Gastrocnemius medialis (tissue), 4 donors: ENCODE measurements around the gene FABP7. TPM values are rescaled to one million over a fixed set of nuclear protein-coding genes. Genes with fewer than 3 reads are reported as not detected.
A peak's percentile ranks its signal among the peaks of the same experiment; 100 is the strongest.

Source experiments
- ATAC-seq, 2 donors: fragments of 150-250 bp; one replicate each; pipeline ENCODE4 v1.9.1; 2016
- DNase-seq, 2 donors: peaks; one replicate each; pipeline ENCODE4 v3.0.0-alpha.2; 2019
- H3K27ac ChIP-seq, 4 donors: fragments of 200-600 bp; sonication (generic); 1 replicate in 1 of 4; 2 replicates in 3 of 4; pipeline ENCODE4 v1.5.1; 2016 to 2018; ENCODE audit warnings: mild to moderate bottlenecking in 2 of 4, moderate library complexity in 1 of 4
- H3K27me3 ChIP-seq, 3 donors: fragments of 200-600 bp; sonication (generic) in 2 of 3; 1 replicate in 1 of 3; 2 replicates in 2 of 3; pipeline versions ENCODE4 v1.5.1 to v1.6.0; 2016 to 2019; ENCODE audit warnings: mild to moderate bottlenecking in 1 of 3, moderate library complexity in 1 of 3
- H3K36me3 ChIP-seq, 2 donors: fragments of 200-600 bp; sonication (generic) in 1 of 2; one replicate each; pipeline ENCODE4 v1.5.1; 2017 to 2018
- H3K4me1 ChIP-seq, 2 donors: fragments of 200-600 bp; sonication (generic) in 1 of 2; one replicate each; pipeline ENCODE4 v1.5.1; 2016 to 2017; ENCODE audit warnings: mild to moderate bottlenecking in 2 of 2
- H3K4me3 ChIP-seq, 4 donors: fragments of 200-600 bp; sonication (generic) in 3 of 4; 1 replicate in 1 of 4; 2 replicates in 3 of 4; pipeline ENCODE4 v1.5.1; 2016 to 2019; ENCODE audit warnings: mild to moderate bottlenecking in 2 of 4
- H3K9me3 ChIP-seq, 3 donors: fragments of 200-600 bp; sonication (generic) in 2 of 3; 1 replicate in 1 of 3; 2 replicates in 2 of 3; pipeline ENCODE4 v1.5.1; 2016 to 2019
- POLR2A ChIP-seq, 2 donors: fragments of 450-650 bp; IDR thresholded peaks; one replicate each; pipeline ENCODE4 v1.6.1; 2017; ENCODE audit warnings: antibody characterized with exemption in 2 of 2, mild to moderate bottlenecking in 2 of 2, moderate library complexity in 2 of 2
- in situ Hi-C, 4 donors: fragments of 200-750 bp; cut with MboI; loops; one replicate each; pipeline versions ENCODE4 v1.15.0 to v1.8.0; 2017; ENCODE audit warnings: low sequenced_read_pairs in 4 of 4
- intact Hi-C: fragments of 100-400 bp; cut with DNase I; formaldehyde crosslinking; loops from one replicate; pipeline ENCODE4 v1.15.1; 2023; ENCODE audit warnings: low total_unique reads
- total RNA-seq, 4 donors: library from RNA; depleted of rRNA; stranded (reverse); fragments of >200 nt; gene quantifications; one replicate each; pipeline versions ENCODE4 v1.1.0 to v1.2.3, GENCODE V29; 2016
- TF ChIP-seq, protein P1 (sequence below), 5 experiments: fragments of 450-650 bp in 3 of 5; fragments of 200-600 bp in 2 of 5; sonication (generic) in 2 of 5; IDR thresholded peaks in 4 of 5; conservative IDR thresholded peaks in 1 of 5; 1 replicate in 4 of 5; 2 replicates in 1 of 5; pipeline ENCODE4 v1.5.1; 2016 to 2019; ENCODE audit warnings: antibody characterized with exemption in 5 of 5, mild to moderate bottlenecking in 3 of 5, moderate library complexity in 3 of 5

FABP7 gene
- 10 to 100 TPM in 1 of 4 donors, 1 to 10 TPM in 2, under 1 TPM in 1; 0.51 to 21.0 (median 5.9) TPM for total RNA-seq

GRCh38 chr6:122779667-122780066, at the start of gene FABP7:
Gene FABP7, plus strand, starts transcription at chr6:122779716. Its CDS starts 79 bp downstream, at chr6:122779795.
- no peak for DNase-seq
- H3K4me1 ChIP-seq, result peaks cover 3 to 7% of the 10 kb centered on the region in 2 donors
- TF ChIP-seq, protein P1, sequence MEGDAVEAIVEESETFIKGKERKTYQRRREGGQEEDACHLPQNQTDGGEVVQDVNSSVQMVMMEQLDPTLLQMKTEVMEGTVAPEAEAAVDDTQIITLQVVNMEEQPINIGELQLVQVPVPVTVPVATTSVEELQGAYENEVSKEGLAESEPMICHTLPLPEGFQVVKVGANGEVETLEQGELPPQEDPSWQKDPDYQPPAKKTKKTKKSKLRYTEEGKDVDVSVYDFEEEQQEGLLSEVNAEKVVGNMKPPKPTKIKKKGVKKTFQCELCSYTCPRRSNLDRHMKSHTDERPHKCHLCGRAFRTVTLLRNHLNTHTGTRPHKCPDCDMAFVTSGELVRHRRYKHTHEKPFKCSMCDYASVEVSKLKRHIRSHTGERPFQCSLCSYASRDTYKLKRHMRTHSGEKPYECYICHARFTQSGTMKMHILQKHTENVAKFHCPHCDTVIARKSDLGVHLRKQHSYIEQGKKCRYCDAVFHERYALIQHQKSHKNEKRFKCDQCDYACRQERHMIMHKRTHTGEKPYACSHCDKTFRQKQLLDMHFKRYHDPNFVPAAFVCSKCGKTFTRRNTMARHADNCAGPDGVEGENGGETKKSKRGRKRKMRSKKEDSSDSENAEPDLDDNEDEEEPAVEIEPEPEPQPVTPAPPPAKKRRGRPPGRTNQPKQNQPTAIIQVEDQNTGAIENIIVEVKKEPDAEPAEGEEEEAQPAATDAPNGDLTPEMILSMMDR (IDR thresholded peaks at IDR 0.05 in 4 of 5, conservative IDR thresholded peaks at IDR 0.05 in 1 of 5), result no peak
- TF ChIP-seq POLR2A (IDR thresholded peaks at IDR 0.05), result no peak
- in situ Hi-C loops (no loop called here), intact Hi-C loops (no loop called here)
- H3K4me3 ChIP-seq, result peak within 1 kb of the TSS in 1 of 4 donors; percentile 20
- ATAC-seq, result peak in 1 of 2 donors; percentile 39
- no peaks in the 10 kb centered on the region for H3K36me3 ChIP-seq
- H3K27ac ChIP-seq, result peak within 1 kb of the TSS in 2 of 4 donors; percentile 17 to 19
- no peaks in the 10 kb centered on the region for H3K27me3 ChIP-seq
- H3K9me3 ChIP-seq, result no peaks in the 10 kb centered on the region

DNA sequence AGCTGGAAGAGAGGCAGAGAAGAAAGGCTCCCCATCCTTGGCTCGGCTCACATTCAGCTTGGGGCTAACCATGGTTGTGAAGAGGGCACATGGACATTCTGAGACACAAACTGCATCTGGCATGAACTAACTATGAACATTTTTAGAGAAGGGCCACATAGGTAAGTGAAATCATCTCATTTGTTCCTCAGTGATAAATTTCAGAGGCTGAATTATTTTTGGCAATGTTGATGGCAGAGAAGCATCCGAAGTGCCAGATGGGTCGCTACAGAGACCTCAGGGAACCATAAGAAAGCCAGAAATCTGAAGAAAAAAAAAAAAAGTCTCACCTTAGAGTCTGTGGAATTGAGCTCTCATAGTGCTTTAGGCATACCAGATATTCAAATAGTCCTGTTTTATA, 49.2 kb upstream of the FABP7 start:
- Histone ChIP-seq H3K36me3 (no peaks in the 10 kb centered on the region), H3K4me3 (no peak overlapping the region), H3K9me3 (no peaks in the 10 kb centered on the region), H3K4me1 (peaks cover 0 to 3% of the 10 kb centered on the region in 2 donors), H3K27ac (no peak overlapping the region), H3K27me3 (no peaks in the 10 kb centered on the region)
- ATAC-seq, result no peak
- no peak for DNase-seq
- no peak for TF ChIP-seq POLR2A (IDR thresholded peaks at IDR 0.05)
- TF ChIP-seq, protein P1 (IDR thresholded peaks at IDR 0.05 in 4 of 5, conservative IDR thresholded peaks at IDR 0.05 in 1 of 5), result no peak
- in situ Hi-C loops (loop anchor here in 2 of 4 donors (25.0 kb wide), 1 partner anchor 582 kb away; no protein-coding TSS in a partner anchor), intact Hi-C loops (loop anchor here (1.0 to 10.0 kb wide), 2 partner anchors 109 to 584 kb away; no protein-coding TSS in a partner anchor)

GRCh38 chr6:122730775-122731386, 48.6 kb upstream of the FABP7 start:
- Histone ChIP-seq H3K4me1 (peaks cover 5 to 9% of the 10 kb centered on the region in 2 donors), H3K27me3 (no peaks in the 10 kb centered on the region), H3K4me3 (no peak overlapping the region), H3K36me3 (no peaks in the 10 kb centered on the region), H3K27ac (no peak overlapping the region), H3K9me3 (no peaks in the 10 kb centered on the region)
- DNase-seq, result no peak
- in situ Hi-C loops (loop anchor here in 2 of 4 donors (25.0 kb wide), 1 partner anchor 581 kb away; no protein-coding TSS in a partner anchor), intact Hi-C loops (loop anchor here (1.0 to 10.0 kb wide), 2 partner anchors 108 to 584 kb away; no protein-coding TSS in a partner anchor)
- no peak for TF ChIP-seq POLR2A (IDR thresholded peaks at IDR 0.05)
- TF ChIP-seq, protein P1 (IDR thresholded peaks at IDR 0.05 in 4 of 5, conservative IDR thresholded peaks at IDR 0.05 in 1 of 5), result peak; percentile 68 to 88 (median 73)
- peak; percentile 62 for ATAC-seq

DNA sequence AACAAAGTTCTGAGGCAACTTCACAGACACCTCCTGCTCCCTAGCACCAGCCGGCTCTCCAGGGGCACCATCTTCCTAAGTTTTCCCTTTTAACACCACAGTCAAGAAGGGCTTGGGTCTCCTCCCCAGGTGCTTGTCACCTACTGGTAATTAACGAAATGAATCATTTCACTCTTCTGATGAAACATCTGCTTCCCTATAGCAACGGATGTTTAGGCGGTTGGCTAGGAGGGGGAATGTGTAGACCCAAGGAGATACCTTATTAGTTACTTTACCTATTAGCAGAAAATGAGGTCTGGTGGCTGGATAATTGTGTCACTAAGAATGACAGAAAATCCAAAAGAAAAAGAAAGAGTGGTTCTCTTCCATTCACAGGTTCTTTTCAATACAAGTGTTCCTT, 46.3 kb upstream of the FABP7 start:
- no peaks in the 10 kb centered on the region for H3K27me3 ChIP-seq
- DNase-seq (no peak), ATAC-seq (no peak)
- no peaks in the 10 kb centered on the region for H3K9me3 ChIP-seq
- intact Hi-C loops (loop anchor here (10.0 kb wide), 1 partner anchor 582 kb away; no protein-coding TSS in a partner anchor), in situ Hi-C loops (loop anchor here in 2 of 4 donors (25.0 kb wide), 1 partner anchor 579 kb away; no protein-coding TSS in a partner anchor)
- no peaks in the 10 kb centered on the region for H3K36me3 ChIP-seq
- peaks cover 11 to 21% of the 10 kb centered on the region in 2 donors for H3K4me1 ChIP-seq
- no peak overlapping the region for H3K27ac ChIP-seq
- H3K4me3 ChIP-seq, result no peak overlapping the region
- TF ChIP-seq, protein P1 (IDR thresholded peaks at IDR 0.05 in 4 of 5, conservative IDR thresholded peaks at IDR 0.05 in 1 of 5), result no peak
- no peak for TF ChIP-seq POLR2A (IDR thresholded peaks at IDR 0.05)
